Spleen (tissue), 11 donors: Measurements from ENCODE around the gene PKP4. TPM values are rescaled to one million over a fixed set of nuclear protein-coding genes. Genes with fewer than 3 reads are reported as not detected.

Experiments used
- DNase-seq: peaks from one replicate; pipeline ENCODE4 v3.0.0-alpha.2; 2020
- H3K27ac ChIP-seq, 8 donors: fragments of 200-600 bp; sonication (generic) in 7 of 8; 1 replicate in 4 of 8; 2 replicates in 4 of 8; pipeline versions ENCODE4 v1.5.0 to v1.8.0; 2016 to 2021; ENCODE audit warnings: inconsistent platforms in 4 of 8, mild to moderate bottlenecking in 4 of 8, moderate library complexity in 1 of 8
- H3K27me3 ChIP-seq, 7 donors: fragments of 200-600 bp; sonication (generic) in 6 of 7; replicated peaks in 1 of 7; 1 replicate in 4 of 7; 2 replicates in 3 of 7; pipeline versions ENCODE4 v1.5.0 to v1.8.0; 2016 to 2021; ENCODE audit warnings: inconsistent platforms in 3 of 7, mild to moderate bottlenecking in 1 of 7
- H3K36me3 ChIP-seq, 6 donors: fragments of 200-600 bp; sonication (generic) in 5 of 6; 1 replicate in 4 of 6; 2 replicates in 2 of 6; pipeline versions ENCODE4 v1.5.0 to v1.8.0; 2016 to 2021; ENCODE audit warnings: inconsistent platforms in 2 of 6
- H3K4me1 ChIP-seq, 6 donors: fragments of 200-600 bp; sonication (generic) in 5 of 6; 1 replicate in 3 of 6; 2 replicates in 3 of 6; pipeline versions ENCODE4 v1.5.0 to v1.8.0; 2016 to 2021; ENCODE audit warnings: inconsistent platforms in 3 of 6
- H3K4me3 ChIP-seq, 8 donors: fragments of 200-600 bp; sonication (generic) in 7 of 8; 1 replicate in 4 of 8; 2 replicates in 4 of 8; pipeline versions ENCODE4 v1.5.0 to v1.8.0; 2016 to 2021; ENCODE audit warnings: inconsistent platforms in 4 of 8, mild to moderate bottlenecking in 4 of 8, moderate library complexity in 2 of 8
- H3K9me3 ChIP-seq, 8 donors: fragments of 200-600 bp; sonication (generic) in 7 of 8; 1 replicate in 4 of 8; 2 replicates in 4 of 8; pipeline versions ENCODE4 v1.5.0 to v1.8.0; 2016 to 2021; ENCODE audit warnings: inconsistent platforms in 4 of 8
- CTCF ChIP-seq, 11 experiments: fragments of 200-600 bp in 7 of 11; fragments of 450-650 bp in 4 of 11; sonication (generic) in 4 of 11; IDR thresholded peaks in 8 of 11; conservative IDR thresholded peaks in 3 of 11; 1 replicate in 7 of 11; 2 replicates in 4 of 11; pipeline versions ENCODE4 v1.4.0 to v1.8.0; 2016 to 2021; ENCODE audit warnings: antibody characterized with exemption in 11 of 11, inconsistent platforms in 4 of 11, mild to moderate bottlenecking in 1 of 11
- POLR2A ChIP-seq, 3 donors: fragments of 450-650 bp; IDR thresholded peaks; one replicate each; pipeline ENCODE4 v1.5.1; 2017; ENCODE audit warnings: antibody characterized with exemption in 3 of 3, mild to moderate bottlenecking in 1 of 3
- POLR2AphosphoS5 ChIP-seq, 3 donors: sonication (generic); formaldehyde crosslinking; IDR thresholded peaks; one replicate each; pipeline ENCODE4 v1.5.1; 2017; ENCODE audit warnings: antibody characterized with exemption in 3 of 3
- WGBS, 5 donors: extraction: QIAGEN DNeasy Blood & Tissue Kit in 3 of 5; methylation state at CpG; one replicate each; pipeline versions ENCODE4 v1.1.5 to v1.1.7; 2013 to 2018; 5-methylcytosine and 5-hydroxymethylcytosine counted together
- intact Hi-C: fragments of 100-400 bp; cut with DNase I; formaldehyde crosslinking; loops from one replicate; pipeline ENCODE4 v1.15.0; 2023; ENCODE audit warnings: low total_unique reads
- polyA plus RNA-seq, 3 donors: library from polyadenylated mRNA; stranded (reverse); fragments of 200-250 nt; gene quantifications; one replicate each; pipeline ENCODE4 v1.2.1, GENCODE V29; 2013
- total RNA-seq, 7 donors: library from RNA; depleted of rRNA in 3 of 7; stranded (reverse); fragments of >200 nt in 3 of 7; fragmentation: NEBNext Ultra II Directional in 4 of 7; extraction: Animal tissue kit (Norgen Biotek cat#: 25700) in 4 of 7; gene quantifications; one replicate each; pipeline versions ENCODE4 v1.1.0 to v1.2.1, GENCODE V29; 2016 to 2021
- donor health status: healthy with polysubstance abuse.
- donor health status: DM: no; HTN: no; CAD: no; lungs with moderate emphysema.
- donor health status: DM: no; HTN: no; CAD: no.
- donor health status: Bipolar disorder and iron deficiency.
- donor health status: healthy.
- donor health status: DM: no; HTN: no; CAD: no.
- donor health status: DM: yes; HTN: yes; CAD: no.

Gene PKP4
- total and polyA plus RNA-seq, 10 donors = 4.9 to 53.5 (median 29.2) TPM

GRCh38 chr2:158718851-158719250 lies 262.1 kb downstream of the PKP4 start:
- Histone ChIP-seq H3K27me3 (no peaks in the 10 kb centered on the region), H3K27ac (no peak overlapping the region), H3K4me1 (peaks cover 0 to 28% (median 11%) of the 10 kb centered on the region in 6 donors), H3K4me3 (no peak overlapping the region), H3K9me3 (no peaks in the 10 kb centered on the region), H3K36me3 (no peaks in the 10 kb centered on the region)
- TF ChIP-seq POLR2A (IDR thresholded peaks at IDR 0.05) = no peak
- intact Hi-C loops = no loop called here
- no peak for DNase-seq
- WGBS, 5 donors = 90 to 97% (median 94%) methylated on average over 5 of the region's 5 CpGs

- intact Hi-C loops = no loop called here
- DNase-seq = no peak
- no peak overlapping the region for H3K27ac ChIP-seq
- no peaks in the 10 kb centered on the region for H3K9me3 ChIP-seq
- 88 to 96% (median 93%) methylated on average over 5 of the region's 5 CpGs for WGBS, 5 donors
- H3K4me1 ChIP-seq = peaks cover 0 to 28% (median 11%) of the 10 kb centered on the region in 6 donors
- H3K4me3 ChIP-seq = no peak overlapping the region
- TF ChIP-seq POLR2A (IDR thresholded peaks at IDR 0.05) = no peak
- no peak for TF ChIP-seq POLR2AphosphoS5 (IDR thresholded peaks at IDR 0.05)
- no peak for TF ChIP-seq CTCF (IDR thresholded peaks at IDR 0.05 in 8 of 11, conservative IDR thresholded peaks at IDR 0.05 in 3 of 11)
- no peaks in the 10 kb centered on the region for H3K27me3 ChIP-seq
- no peaks in the 10 kb centered on the region for H3K36me3 ChIP-seq
Observed at GRCh38 chr2:158719403-158719802, 262.7 kb downstream of the PKP4 start.

GRCh38 chr2:158722266-158723105 lies 265.7 kb downstream of the PKP4 start:
- no peaks in the 10 kb centered on the region for H3K4me1 ChIP-seq
- no peaks in the 10 kb centered on the region for H3K9me3 ChIP-seq
- no peaks in the 10 kb centered on the region for H3K27me3 ChIP-seq
- H3K27ac ChIP-seq = no peak overlapping the region
- no peaks in the 10 kb centered on the region for H3K36me3 ChIP-seq
- TF ChIP-seq POLR2AphosphoS5 (IDR thresholded peaks at IDR 0.05) = no peak
- no peak for TF ChIP-seq POLR2A (IDR thresholded peaks at IDR 0.05)
- no peak for TF ChIP-seq CTCF (IDR thresholded peaks at IDR 0.05 in 8 of 11, conservative IDR thresholded peaks at IDR 0.05 in 3 of 11)
- DNase-seq = no peak
- 61 to 81% (median 77%) methylated on average over 5 to 9 of the region's 9 CpGs for WGBS, 5 donors
- no peak overlapping the region for H3K4me3 ChIP-seq
- intact Hi-C loops = no loop called here

GRCh38 chr2:158723181-158723838 lies 266.6 kb downstream of the PKP4 start:
- no peaks in the 10 kb centered on the region for H3K36me3 ChIP-seq
- H3K9me3 ChIP-seq = no peaks in the 10 kb centered on the region
- TF ChIP-seq POLR2A (IDR thresholded peaks at IDR 0.05) (no peak), POLR2AphosphoS5 (IDR thresholded peaks at IDR 0.05) (no peak)
- WGBS, 5 donors = 84 to 96% (median 88%) methylated on average over 8 of the region's 8 CpGs
- no peak overlapping the region for H3K27ac ChIP-seq
- H3K27me3 ChIP-seq = no peaks in the 10 kb centered on the region
- no peaks in the 10 kb centered on the region for H3K4me1 ChIP-seq
- H3K4me3 ChIP-seq = no peak overlapping the region
- intact Hi-C loops = no loop called here
- DNase-seq = no peak
